Osteoblast (primary cell): ENCODE results near the gene BIN2. TPM values are rescaled to one million over a fixed set of nuclear protein-coding genes. Genes with fewer than 3 reads are reported as not detected.

ENCODE experiments used
- DNase-seq: peaks from one replicate; pipeline ENCODE4 v3.0.0; 2011; ENCODE audit warnings: low spot score, mixed read lengths; ENCODE audit not compliant: insufficient read length; ENCODE audit errors: missing footprints
- H2AFZ ChIP-seq: 2 replicates; pipeline ENCODE4 v1.6.0; 2011; ENCODE audit warnings: mild to moderate bottlenecking, low read length
- H3K27ac ChIP-seq: 2 replicates; pipeline ENCODE4 v1.5.1; 2011; ENCODE audit warnings: mild to moderate bottlenecking, low read depth, low read length, moderate library complexity
- H3K27me3 ChIP-seq: 2 replicates; pipeline ENCODE4 v1.6.0; 2012; ENCODE audit warnings: mild to moderate bottlenecking, control low read depth, inconsistent platforms, low read length, moderate library complexity; ENCODE audit not compliant: insufficient read depth
- H3K36me3 ChIP-seq: 2 replicates; pipeline ENCODE4 v1.5.1; 2011; ENCODE audit warnings: mild to moderate bottlenecking, low read length, control low read depth, moderate library complexity; ENCODE audit not compliant: insufficient read depth
- H3K4me1 ChIP-seq: 2 replicates; pipeline ENCODE4 v1.5.1; 2011; ENCODE audit warnings: mild to moderate bottlenecking, low read length, control low read depth, moderate library complexity; ENCODE audit not compliant: insufficient read depth
- H3K4me2 ChIP-seq: 2 replicates; pipeline ENCODE4 v1.6.0; 2011; ENCODE audit warnings: mild to moderate bottlenecking, low read length; ENCODE audit not compliant: insufficient read depth
- H3K4me3 ChIP-seq: fragments of 200-600 bp; sonication (generic); 3 replicates; pipeline ENCODE4 v1.5.1; 2012; ENCODE audit warnings: mild to moderate bottlenecking, low read length, inconsistent platforms; ENCODE audit not compliant: insufficient read depth
- H3K79me2 ChIP-seq: 2 replicates; pipeline ENCODE4 v1.6.0; 2012; ENCODE audit warnings: mild to moderate bottlenecking, low read length, control low read depth, inconsistent platforms; ENCODE audit not compliant: insufficient read depth
- H3K9me3 ChIP-seq: 2 replicates; pipeline ENCODE4 v1.5.1; 2011; ENCODE audit warnings: low read depth, low read length, control low read depth
- H4K20me1 ChIP-seq: 2 replicates; pipeline ENCODE4 v1.6.0; 2012; ENCODE audit warnings: mild to moderate bottlenecking, low read length, control low read depth; ENCODE audit not compliant: insufficient read depth
- total RNA-seq: library from RNA; depleted of rRNA; stranded (reverse); fragments of >200 nt; gene quantifications from 2 replicates; pipeline ENCODE4 v1.2.3, GENCODE V29; 2012
- TF ChIP-seq, protein P1 (sequence below): IDR thresholded peaks from 2 replicates; pipeline ENCODE4 v1.5.1; 2011; ENCODE audit warnings: mild to moderate bottlenecking, low read depth, low read length, moderate library complexity; ENCODE audit errors: extremely low read depth

The BIN2 gene
- total RNA-seq, 1 donor: under 0.01 TPM

DNA sequence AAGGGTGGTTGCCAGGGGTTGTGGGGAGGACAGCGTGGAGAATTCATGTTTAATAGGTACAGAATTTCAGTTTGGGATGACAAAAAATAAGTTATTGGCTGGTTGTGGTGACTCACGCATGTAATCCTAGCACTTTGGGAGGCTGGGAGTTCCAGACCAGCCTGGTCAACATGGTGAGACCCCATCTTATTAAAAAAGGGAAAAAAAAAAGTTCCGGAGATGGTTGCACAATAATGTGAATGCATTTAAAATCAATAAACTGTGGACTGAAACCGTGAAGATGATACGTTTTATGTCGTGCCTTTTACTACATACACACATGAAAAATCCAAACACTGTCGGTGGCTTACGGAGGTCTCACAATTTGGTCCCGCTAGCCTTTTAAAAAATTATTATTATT is 46.7 kb upstream of the BIN2 start:
- Histone ChIP-seq H4K20me1 (no peaks in the 10 kb centered on the region), H3K4me2 (no peak overlapping the region), H3K27ac (no peak overlapping the region), H3K9me3 (no peaks in the 10 kb centered on the region), H2AFZ (no peak overlapping the region), H3K4me3 (no peak overlapping the region), H3K27me3 (no peaks in the 10 kb centered on the region), H3K79me2 (no peaks in the 10 kb centered on the region), H3K36me3 (no peaks in the 10 kb centered on the region), H3K4me1 (peaks cover 30% of the 10 kb centered on the region)
- TF ChIP-seq, protein P1, sequence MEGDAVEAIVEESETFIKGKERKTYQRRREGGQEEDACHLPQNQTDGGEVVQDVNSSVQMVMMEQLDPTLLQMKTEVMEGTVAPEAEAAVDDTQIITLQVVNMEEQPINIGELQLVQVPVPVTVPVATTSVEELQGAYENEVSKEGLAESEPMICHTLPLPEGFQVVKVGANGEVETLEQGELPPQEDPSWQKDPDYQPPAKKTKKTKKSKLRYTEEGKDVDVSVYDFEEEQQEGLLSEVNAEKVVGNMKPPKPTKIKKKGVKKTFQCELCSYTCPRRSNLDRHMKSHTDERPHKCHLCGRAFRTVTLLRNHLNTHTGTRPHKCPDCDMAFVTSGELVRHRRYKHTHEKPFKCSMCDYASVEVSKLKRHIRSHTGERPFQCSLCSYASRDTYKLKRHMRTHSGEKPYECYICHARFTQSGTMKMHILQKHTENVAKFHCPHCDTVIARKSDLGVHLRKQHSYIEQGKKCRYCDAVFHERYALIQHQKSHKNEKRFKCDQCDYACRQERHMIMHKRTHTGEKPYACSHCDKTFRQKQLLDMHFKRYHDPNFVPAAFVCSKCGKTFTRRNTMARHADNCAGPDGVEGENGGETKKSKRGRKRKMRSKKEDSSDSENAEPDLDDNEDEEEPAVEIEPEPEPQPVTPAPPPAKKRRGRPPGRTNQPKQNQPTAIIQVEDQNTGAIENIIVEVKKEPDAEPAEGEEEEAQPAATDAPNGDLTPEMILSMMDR: no peak
- no peak for DNase-seq

DNA sequence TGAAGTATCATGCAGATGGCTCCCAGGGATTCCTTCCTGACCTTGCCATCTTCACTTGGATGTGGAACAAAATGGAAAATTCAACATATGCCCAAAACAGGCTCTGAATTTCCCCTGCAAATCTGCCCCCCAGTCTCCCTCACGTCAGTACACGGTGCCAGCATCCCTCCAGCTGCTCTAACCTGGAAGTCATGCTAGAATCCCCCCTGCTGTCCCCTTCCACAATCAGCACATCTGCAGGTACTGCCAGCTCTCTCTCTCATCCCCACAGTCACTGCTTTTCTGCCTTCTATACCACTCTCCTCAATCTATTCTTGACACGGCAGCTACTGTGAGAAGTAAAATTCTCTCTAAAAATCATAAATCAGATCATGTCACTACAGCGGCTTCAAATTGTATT is 45.6 kb upstream of the BIN2 start:
- TF ChIP-seq, protein P1: no peak
- no peak for DNase-seq
- no peaks in the 10 kb centered on the region for H3K36me3 ChIP-seq
- H3K27me3 ChIP-seq: no peaks in the 10 kb centered on the region
- H3K9me3 ChIP-seq: no peaks in the 10 kb centered on the region
- H3K4me1 ChIP-seq: peaks cover 30% of the 10 kb centered on the region
- H3K27ac ChIP-seq: no peak overlapping the region
- no peak overlapping the region for H3K4me3 ChIP-seq
- no peak overlapping the region for H3K4me2 ChIP-seq
- H4K20me1 ChIP-seq: no peaks in the 10 kb centered on the region
- H2AFZ ChIP-seq: no peak overlapping the region
- no peaks in the 10 kb centered on the region for H3K79me2 ChIP-seq

DNA sequence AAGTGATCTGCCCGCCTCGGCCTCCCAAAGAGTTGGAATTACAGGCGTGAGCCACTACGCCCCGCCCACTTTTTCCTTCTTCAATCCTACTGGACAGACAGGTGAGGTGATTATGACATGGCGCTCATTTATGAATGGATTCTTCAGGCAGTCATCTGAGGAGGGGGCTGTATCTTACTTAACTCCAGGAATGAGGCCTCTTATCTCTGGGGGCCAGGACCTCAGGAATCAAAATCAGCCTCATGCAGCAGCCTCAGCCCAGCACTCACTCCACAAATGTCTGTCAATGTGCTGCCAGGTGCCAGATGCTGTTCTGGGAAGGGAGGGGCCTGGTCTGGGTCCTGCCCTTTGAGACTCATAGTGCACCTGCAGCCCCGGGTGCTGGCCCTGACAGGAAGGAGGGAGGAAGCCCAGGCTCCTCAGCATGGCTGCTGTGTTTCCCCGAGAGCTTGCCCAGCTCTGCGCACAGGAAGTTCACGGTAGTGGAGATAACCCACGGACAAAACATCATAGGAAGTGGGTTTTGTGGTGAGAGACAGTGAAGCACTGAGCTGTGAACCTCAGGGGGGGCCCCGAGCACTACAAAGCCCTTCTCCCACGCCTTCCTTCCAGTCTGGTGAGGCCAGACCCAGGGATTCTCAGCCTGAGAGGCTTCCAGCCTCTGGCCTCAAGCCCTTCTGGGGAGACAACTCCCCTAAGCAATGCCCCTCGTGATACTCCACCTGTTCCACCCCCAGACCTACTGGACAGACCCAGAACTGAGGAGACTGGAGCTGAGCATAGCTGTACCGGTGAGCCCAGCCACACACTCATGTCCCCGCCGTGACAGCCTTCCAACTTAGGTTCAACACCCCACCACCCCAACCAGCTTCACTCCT is 44.9 kb upstream of the BIN2 start:
- H3K9me3 ChIP-seq: no peaks in the 10 kb centered on the region

DNA sequence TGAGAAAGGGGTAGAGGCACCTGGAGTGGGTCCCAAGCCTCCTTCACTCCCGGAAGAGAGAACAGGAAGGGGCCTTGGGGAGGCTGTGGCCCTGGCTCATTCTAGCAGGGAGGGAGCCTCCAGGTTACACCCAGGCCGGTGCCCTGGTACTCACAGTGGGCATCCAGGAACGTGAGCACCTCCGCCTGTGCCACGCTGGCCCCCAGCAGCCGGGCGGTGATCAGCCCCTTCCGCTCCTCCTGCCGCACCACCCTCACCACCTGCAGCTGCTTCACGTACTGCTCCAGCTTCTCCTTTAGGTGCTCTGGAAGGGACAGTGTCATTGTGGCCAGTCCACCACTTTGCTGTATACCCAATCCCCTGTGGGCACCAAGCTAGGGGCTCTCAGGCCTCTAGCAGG is 41.3 kb upstream of the BIN2 start:
- Histone ChIP-seq H3K79me2 (no peaks in the 10 kb centered on the region), H3K27ac (no peak overlapping the region), H3K27me3 (no peaks in the 10 kb centered on the region), H3K4me1 (peaks cover 10% of the 10 kb centered on the region), H4K20me1 (no peaks in the 10 kb centered on the region), H3K9me3 (no peaks in the 10 kb centered on the region), H3K36me3 (no peaks in the 10 kb centered on the region), H3K4me3 (no peak overlapping the region), H2AFZ (no peak overlapping the region), H3K4me2 (no peak overlapping the region)
- TF ChIP-seq, protein P1: no peak
- DNase-seq: no peak

More for the DNA sequence above, 44.9 kb upstream of the BIN2 start:
- Histone ChIP-seq H3K79me2 (no peaks in the 10 kb centered on the region), H3K4me2 (no peak overlapping the region), H3K27me3 (no peaks in the 10 kb centered on the region), H3K27ac (no peak overlapping the region), H3K4me3 (no peak overlapping the region), H3K4me1 (peaks cover 30% of the 10 kb centered on the region), H2AFZ (peak overlapping the region; percentile 72), H4K20me1 (no peaks in the 10 kb centered on the region), H3K36me3 (no peaks in the 10 kb centered on the region)
- TF ChIP-seq, protein P1: no peak
- no peak for DNase-seq
